B cell (primary cell): ENCODE measurements around the gene OPHN1. TPM values are rescaled to one million over a fixed set of nuclear protein-coding genes. Genes with fewer than 3 reads are reported as not detected.

Experiments used
- ATAC-seq: fragments of 200-7000 bp; cut with Tn5 transposase; one replicate; pipeline ENCODE4 v1.10.0; 2021; ENCODE audit warnings: low read depth, mild to moderate bottlenecking, moderate number of reproducible peaks, moderate library complexity
- CTCF ChIA-PET: fragments of 350-600 bp; sonication (Branson Sonifier 250); formaldehyde crosslinking; loops from one replicate; lab custom pipeline; 2021; ENCODE audit warnings: antibody characterized with exemption, inconsistent platforms; lab: Charles Lee
- POLR2A ChIA-PET: fragments of 350-600 bp; sonication (Branson Sonifier 250); formaldehyde crosslinking; loops from one replicate; lab custom pipeline; 2021; ENCODE audit warnings: antibody characterized with exemption; lab: Charles Lee
- DNase-seq: peaks from one replicate; pipeline ENCODE4 v3.0.0; 2013
- H2AFZ ChIP-seq: 2 replicates; pipeline ENCODE4 v1.6.1; 2012; ENCODE audit warnings: mild to moderate bottlenecking, low read depth, low read length; ENCODE audit not compliant: insufficient read depth, poor library complexity, severe bottlenecking
- H3K27ac ChIP-seq, 2 donors: 1 replicate in 1 of 2; 2 replicates in 1 of 2; pipeline ENCODE4 v1.5.1; 2012 to 2013; ENCODE audit warnings: low read length in 2 of 2, mild to moderate bottlenecking in 2 of 2, moderate library complexity in 1 of 2
- H3K27me3 ChIP-seq, 4 experiments: fragments of 200-600 bp in 1 of 4; sonication (generic) in 1 of 4; replicated peaks in 1 of 4; 1 replicate in 2 of 4; 2 replicates in 2 of 4; pipeline versions ENCODE4 v1.6.1 to v1.7.0; 2013 to 2016; ENCODE audit warnings: low read length in 3 of 4, mild to moderate bottlenecking in 2 of 4, mixed read lengths in 1 of 4, moderate library complexity in 1 of 4; ENCODE audit not compliant: insufficient read depth in 4 of 4, control insufficient read depth in 3 of 4; ENCODE audit errors: control extremely low read depth in 1 of 4
- H3K36me3 ChIP-seq, 2 experiments: replicated peaks in 1 of 2; 1 replicate in 1 of 2; 2 replicates in 1 of 2; pipeline versions ENCODE4 v1.6.1 to v1.7.1; 2013; ENCODE audit warnings: low read length in 1 of 2; ENCODE audit not compliant: insufficient read depth in 2 of 2, control insufficient read depth in 1 of 2; ENCODE audit errors: control extremely low read depth in 1 of 2, extremely low read depth in 1 of 2
- H3K4me1 ChIP-seq, 2 donors: fragments of 200-600 bp in 1 of 2; sonication (generic) in 1 of 2; 1 replicate in 1 of 2; 2 replicates in 1 of 2; pipeline versions ENCODE4 v1.5.1 to v1.6.1; 2013 to 2017; ENCODE audit warnings: low read length in 2 of 2; ENCODE audit not compliant: control insufficient read depth in 2 of 2, insufficient read depth in 2 of 2
- H3K4me2 ChIP-seq: replicated peaks from 2 replicates; pipeline ENCODE3; 2012; ENCODE audit warnings: mild to moderate bottlenecking, low read depth, low read length; ENCODE audit not compliant: poor library complexity, severe bottlenecking
- H3K4me3 ChIP-seq, 5 experiments: fragments of 200-600 bp in 1 of 5; sonication (generic) in 1 of 5; 1 replicate in 3 of 5; 2 replicates in 2 of 5; pipeline versions ENCODE4 v1.5.1 to v1.7.0; 2011 to 2016; ENCODE audit warnings: low read length in 4 of 5, mild to moderate bottlenecking in 4 of 5, low read depth in 2 of 5, control low read depth in 1 of 5, moderate library complexity in 1 of 5; ENCODE audit not compliant: insufficient read depth in 1 of 5; ENCODE audit errors: control extremely low read depth in 1 of 5, extremely low read depth in 1 of 5
- H3K79me2 ChIP-seq: fragments of 200-600 bp; sonication (generic); one replicate; pipeline ENCODE4 v1.6.0; 2016; ENCODE audit warnings: low read length; ENCODE audit not compliant: control insufficient read depth, insufficient read depth
- H3K9ac ChIP-seq: fragments of 200-600 bp; sonication (generic); 2 replicates; pipeline ENCODE4 v1.6.1; 2017; ENCODE audit warnings: mild to moderate bottlenecking, low read length, moderate library complexity
- H3K9me3 ChIP-seq, 3 donors: one replicate each; pipeline versions ENCODE4 v1.6.1 to v1.7.1; 2013; ENCODE audit warnings: low read length in 2 of 3; ENCODE audit not compliant: control insufficient read depth in 2 of 3, insufficient read depth in 1 of 3; ENCODE audit errors: control extremely low read depth in 1 of 3
- H4K20me1 ChIP-seq: 2 replicates; pipeline ENCODE4 v1.6.0; 2012; ENCODE audit warnings: mild to moderate bottlenecking, low read length; ENCODE audit not compliant: insufficient read depth, control insufficient read depth, poor library complexity, severe bottlenecking
- H3K27ac Mint-ChIP-seq: one replicate; pipeline ENCODE4 v1.8.0; 2021; ENCODE audit warnings: mixed read lengths
- H3K27me3 Mint-ChIP-seq: one replicate; pipeline ENCODE4 v1.8.0; 2021; ENCODE audit warnings: mixed read lengths
- H3K4me1 Mint-ChIP-seq: one replicate; pipeline ENCODE4 v1.8.0; 2021; ENCODE audit warnings: mixed read lengths
- H3K4me3 Mint-ChIP-seq: one replicate; pipeline ENCODE4 v1.8.0; 2021; ENCODE audit warnings: mixed read lengths
- H3K9me3 Mint-ChIP-seq: one replicate; pipeline ENCODE4 v1.8.0; 2022; ENCODE audit warnings: mixed read lengths; ENCODE audit not compliant: insufficient read depth
- EZH2 ChIP-seq: IDR thresholded peaks from 2 replicates; pipeline ENCODE4 v1.6.1; 2012; ENCODE audit warnings: borderline replicate concordance, low read depth, mild to moderate bottlenecking, moderate library complexity, low read length; ENCODE audit not compliant: insufficient read depth, poor library complexity, severe bottlenecking
- intact Hi-C: fragments of 100-400 bp; cut with micrococcal nuclease; formaldehyde crosslinking; loops from one replicate; pipeline ENCODE4 v1.10.0; 2022
- polyA plus RNA-seq: library from polyadenylated mRNA; depleted of rRNA; stranded (reverse); fragments of >200 nt; gene quantifications from 2 replicates; pipeline ENCODE4 v1.2.3, GENCODE V29; 2012
- total RNA-seq, 2 donors: library from RNA; stranded (reverse); fragments of 120-200 nt in 1 of 2; gene quantifications; 1 replicate in 1 of 2; 2 replicates in 1 of 2; pipeline versions ENCODE4 v1.2.3 to v1.2.4, GENCODE V29; 2013 to 2022
- TF ChIP-seq, protein P1 (sequence below): fragments of 200-600 bp; IDR thresholded peaks from one replicate; pipeline ENCODE4 v1.8.0; 2022; ENCODE audit warnings: antibody characterized with exemption, mild to moderate bottlenecking

Gene OPHN1
- total and polyA plus RNA-seq, 2 donors (not counting 1 experiment from before 2014, with no cell fraction given) = 0.03 to 0.17 TPM

- ChIA-PET CTCF (no interaction called here), POLR2A (no interaction called here)
- no peak for DNase-seq
- Histone ChIP-seq H3K9me3 (no peaks in the 10 kb centered on the region), H3K27me3 (no peaks in the 10 kb centered on the region), H2AFZ (no peak overlapping the region), H3K4me3 (no peak overlapping the region), H3K9ac (no peak overlapping the region), H3K79me2 (no peaks in the 10 kb centered on the region), H4K20me1 (no peaks in the 10 kb centered on the region), H3K4me1 (no peaks in the 10 kb centered on the region), H3K4me2 (no peak overlapping the region), H3K36me3 (no peaks in the 10 kb centered on the region), H3K27ac (no peak overlapping the region)
- Mint-ChIP-seq H3K4me3 (no peak overlapping the region), H3K9me3 (no peaks in the 10 kb centered on the region), H3K27ac (no peak overlapping the region), H3K4me1 (no peaks in the 10 kb centered on the region), H3K27me3 (no peaks in the 10 kb centered on the region)
- intact Hi-C loops = no loop called here
- ATAC-seq = no peak
- TF ChIP-seq EZH2 = no peak
- TF ChIP-seq, protein P1, sequence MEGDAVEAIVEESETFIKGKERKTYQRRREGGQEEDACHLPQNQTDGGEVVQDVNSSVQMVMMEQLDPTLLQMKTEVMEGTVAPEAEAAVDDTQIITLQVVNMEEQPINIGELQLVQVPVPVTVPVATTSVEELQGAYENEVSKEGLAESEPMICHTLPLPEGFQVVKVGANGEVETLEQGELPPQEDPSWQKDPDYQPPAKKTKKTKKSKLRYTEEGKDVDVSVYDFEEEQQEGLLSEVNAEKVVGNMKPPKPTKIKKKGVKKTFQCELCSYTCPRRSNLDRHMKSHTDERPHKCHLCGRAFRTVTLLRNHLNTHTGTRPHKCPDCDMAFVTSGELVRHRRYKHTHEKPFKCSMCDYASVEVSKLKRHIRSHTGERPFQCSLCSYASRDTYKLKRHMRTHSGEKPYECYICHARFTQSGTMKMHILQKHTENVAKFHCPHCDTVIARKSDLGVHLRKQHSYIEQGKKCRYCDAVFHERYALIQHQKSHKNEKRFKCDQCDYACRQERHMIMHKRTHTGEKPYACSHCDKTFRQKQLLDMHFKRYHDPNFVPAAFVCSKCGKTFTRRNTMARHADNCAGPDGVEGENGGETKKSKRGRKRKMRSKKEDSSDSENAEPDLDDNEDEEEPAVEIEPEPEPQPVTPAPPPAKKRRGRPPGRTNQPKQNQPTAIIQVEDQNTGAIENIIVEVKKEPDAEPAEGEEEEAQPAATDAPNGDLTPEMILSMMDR = no peak
Observed at GRCh38 chrX:68286980-68287379, 146.3 kb downstream of the OPHN1 start.

- ChIA-PET CTCF (no interaction called here), POLR2A (no interaction called here)
- ATAC-seq (no peak), DNase-seq (no peak)
- Histone ChIP-seq H3K9ac (no peak overlapping the region), H3K4me1 (no peaks in the 10 kb centered on the region), H3K4me2 (no peak overlapping the region), H3K9me3 (no peaks in the 10 kb centered on the region), H3K27me3 (no peaks in the 10 kb centered on the region), H3K27ac (no peak overlapping the region), H3K79me2 (no peaks in the 10 kb centered on the region), H3K36me3 (no peaks in the 10 kb centered on the region), H3K4me3 (no peak overlapping the region), H2AFZ (no peak overlapping the region), H4K20me1 (no peaks in the 10 kb centered on the region)
- intact Hi-C loops = no loop called here
- Mint-ChIP-seq H3K9me3 (no peaks in the 10 kb centered on the region), H3K27me3 (no peaks in the 10 kb centered on the region), H3K4me3 (no peak overlapping the region), H3K27ac (no peak overlapping the region), H3K4me1 (no peaks in the 10 kb centered on the region)
- no peak for TF ChIP-seq EZH2
- TF ChIP-seq, protein P1 = no peak
Observed at GRCh38 chrX:68286076-68286475, 147.2 kb downstream of the OPHN1 start.
